Activated CD4-positive, CD25-positive, alpha-beta regulatory T cell treated with anti-CD3 and anti-CD28 coated beads, Interleukin-2, amount 50 U/mL, for 72 hours (primary cell): ENCODE results near the gene ARFGAP1.
"Not testable (repeated sequence)": the region's sequence is repeated elsewhere in the genome, so short reads cannot be mapped to it uniquely, and the experiment has no call there.

Experiments
- DNase-seq: peaks from one replicate; pipeline ENCODE4 v3.0.0; 2021

ARFGAP1 gene

GRCh38 chr20:63293456-63293855, 20.8 kb downstream of the ARFGAP1 start:
- no peak for DNase-seq

GRCh38 chr20:63293871-63294535, 21.4 kb downstream of the ARFGAP1 start:
- no peak for DNase-seq

GRCh38 chr20:63294536-63294900, 21.9 kb downstream of the ARFGAP1 start:
- no peak for DNase-seq

GRCh38 chr20:63295018-63295417, 22.4 kb downstream of the ARFGAP1 start:
- DNase-seq, result no peak

- DNase-seq, result no peak
Observed at GRCh38 chr20:63295422-63295821, 22.8 kb downstream of the ARFGAP1 start.

- no peak for DNase-seq
Observed at GRCh38 chr20:63295846-63296245, 23.2 kb downstream of the ARFGAP1 start.

GRCh38 chr20:63296531-63297299, 24.1 kb downstream of the ARFGAP1 start:
- no peak for DNase-seq

- DNase-seq, result no peak
Observed at GRCh38 chr20:63297371-63297781, 24.8 kb downstream of the ARFGAP1 start.

GRCh38 chr20:63297796-63298572, 25.4 kb downstream of the ARFGAP1 start:
- DNase-seq, result no peak

GRCh38 chr20:63298731-63299312, 26.2 kb downstream of the ARFGAP1 start:
- DNase-seq, result no peak

GRCh38 chr20:63301671-63302070, 29.1 kb downstream of the ARFGAP1 start:
- no peak for DNase-seq

GRCh38 chr20:63303095-63303666, 30.6 kb downstream of the ARFGAP1 start:
- no peak for DNase-seq

GRCh38 chr20:63305393-63305792, 32.8 kb downstream of the ARFGAP1 start:
- no peak for DNase-seq

- not testable (repeated sequence) for DNase-seq
Observed at GRCh38 chr20:63305933-63306672, 33.5 kb downstream of the ARFGAP1 start.

GRCh38 chr20:63306673-63307537, 34.3 kb downstream of the ARFGAP1 start:
- no peak for DNase-seq

- DNase-seq, result no peak
Observed at GRCh38 chr20:63307538-63308217, 35.1 kb downstream of the ARFGAP1 start.

GRCh38 chr20:63308218-63308911, 35.8 kb downstream of the ARFGAP1 start:
- no peak for DNase-seq

GRCh38 chr20:63309261-63310071, 36.9 kb downstream of the ARFGAP1 start:
- DNase-seq, result no peak
